ENCODE data around the gene CLSTN1. TPM values are rescaled to one million over a fixed set of nuclear protein-coding genes. Genes with fewer than 3 reads are reported as not detected.

The CLSTN1 gene
- total and polyA plus RNA-seq, 2 experiments from 2014 or later = 70.9 to 81.5 TPM

- Histone ChIP-seq H3K9me3 (ENCODE audit: low read depth) (no peaks in the 10 kb centered on the region), H3K27ac (no peak overlapping the region), H3K36me3 (no peaks in the 10 kb centered on the region), H3K4me1 (ENCODE audit: low read depth) (peaks cover 4% of the 10 kb centered on the region), H3K4me3 (no peak overlapping the region), H3K27me3 (no peaks in the 10 kb centered on the region)
- TF ChIP-seq CTCF (IDR thresholded peaks at IDR 0.05; ENCODE audit: low read depth, low read length) = no peak
- DNase-seq (ENCODE audit: low read depth in 1 of 2, low spot score in 1 of 2) = peak in 1 of 2 donors; percentile 42
Measured at GRCh38 chr1:9842073-9842711, 18.4 kb upstream of the CLSTN1 start.

- TF ChIP-seq CTCF (IDR thresholded peaks at IDR 0.05; ENCODE audit: low read depth, low read length) = no peak
- no peak for DNase-seq (ENCODE audit: low read depth in 1 of 2, low spot score in 1 of 2)
- no peak overlapping the region for H3K27ac ChIP-seq
Measured at GRCh38 chr1:9841460-9841859, 17.7 kb upstream of the CLSTN1 start.

GRCh38 chr1:9840176-9840575, 16.4 kb upstream of the CLSTN1 start:
- H3K9me3 ChIP-seq (ENCODE audit: low read depth) = no peaks in the 10 kb centered on the region
- H3K27ac ChIP-seq = no peak overlapping the region
- no peaks in the 10 kb centered on the region for H3K36me3 ChIP-seq
- no peaks in the 10 kb centered on the region for H3K27me3 ChIP-seq
- H3K4me3 ChIP-seq = no peak overlapping the region
- no peaks in the 10 kb centered on the region for H3K4me1 ChIP-seq (ENCODE audit: low read depth)
- TF ChIP-seq CTCF (IDR thresholded peaks at IDR 0.05; ENCODE audit: low read depth, low read length) = no peak
- no peak for DNase-seq (ENCODE audit: low read depth in 1 of 2, low spot score in 1 of 2)

More at GRCh38 chr1:9841460-9841859, 17.7 kb upstream of the CLSTN1 start:
- Histone ChIP-seq H3K27me3 (no peaks in the 10 kb centered on the region), H3K4me1 (ENCODE audit: low read depth) (no peaks in the 10 kb centered on the region), H3K36me3 (no peaks in the 10 kb centered on the region), H3K4me3 (no peak overlapping the region), H3K9me3 (ENCODE audit: low read depth) (no peaks in the 10 kb centered on the region)

GRCh38 chr1:9838946-9839345, 15.2 kb upstream of the CLSTN1 start:
- DNase-seq (ENCODE audit: low read depth in 1 of 2, low spot score in 1 of 2) = no peak
- Histone ChIP-seq H3K36me3 (no peaks in the 10 kb centered on the region), H3K27me3 (no peaks in the 10 kb centered on the region), H3K4me3 (no peak overlapping the region), H3K27ac (no peak overlapping the region), H3K4me1 (ENCODE audit: low read depth) (no peaks in the 10 kb centered on the region), H3K9me3 (ENCODE audit: low read depth) (no peaks in the 10 kb centered on the region)
- no peak for TF ChIP-seq CTCF (IDR thresholded peaks at IDR 0.05; ENCODE audit: low read depth, low read length)

- no peaks in the 10 kb centered on the region for H3K36me3 ChIP-seq
- DNase-seq (ENCODE audit: low read depth in 1 of 2, low spot score in 1 of 2) = no peak
- no peaks in the 10 kb centered on the region for H3K27me3 ChIP-seq
- H3K4me3 ChIP-seq = no peak overlapping the region
- no peak for TF ChIP-seq CTCF (IDR thresholded peaks at IDR 0.05; ENCODE audit: low read depth, low read length)
- no peak overlapping the region for H3K27ac ChIP-seq
- no peaks in the 10 kb centered on the region for H3K9me3 ChIP-seq (ENCODE audit: low read depth)
- H3K4me1 ChIP-seq (ENCODE audit: low read depth) = no peaks in the 10 kb centered on the region
Measured at GRCh38 chr1:9836632-9836960, 12.8 kb upstream of the CLSTN1 start.

All from cardiac muscle cell (in vitro differentiated cells and primary cell).